HepG2 (cell line): ENCODE measurements around the gene SMIM12. TPM values are rescaled to one million over a fixed set of nuclear protein-coding genes. Genes with fewer than 3 reads are reported as not detected.
A peak's percentile ranks its signal among the peaks of the same experiment; 100 is the strongest.

Experiments used
- AKAP8 ChIP-seq: sonication (generic); formaldehyde crosslinking; IDR thresholded peaks from 2 replicates; pipeline ENCODE4 v1.5.1; 2020; ENCODE audit warnings: mild to moderate bottlenecking, missing genetic modification reagents
- ARNT ChIP-seq: fragments of 450-650 bp; IDR thresholded peaks from 2 replicates; pipeline ENCODE4 v1.6.1; 2017
- CTCF ChIP-seq: sonication (generic); formaldehyde crosslinking; IDR thresholded peaks from 2 replicates; pipeline ENCODE4 v1.5.0; 2020; ENCODE audit warnings: mild to moderate bottlenecking, missing genetic modification reagents, moderate library complexity
- FOXA3 ChIP-seq: IDR thresholded peaks from 2 replicates; pipeline ENCODE4 v1.6.1; 2016; ENCODE audit warnings: missing genetic modification reagents, missing compliant biosample characterization
- GZF1 ChIP-seq: sonication (generic); formaldehyde crosslinking; IDR thresholded peaks from 2 replicates; pipeline ENCODE4 v1.5.1; 2020; ENCODE audit warnings: mild to moderate bottlenecking, missing genetic modification reagents
- HMGA1 ChIP-seq: sonication (generic); formaldehyde crosslinking; conservative IDR thresholded peaks from 2 replicates; pipeline ENCODE4 v1.4.0; 2020; ENCODE audit warnings: missing genetic modification reagents
- JARID2 ChIP-seq: sonication (generic); formaldehyde crosslinking; IDR thresholded peaks from 2 replicates; pipeline ENCODE4 v1.8.1; 2023; ENCODE audit warnings: missing genetic modification reagents, inconsistent platforms; ENCODE audit not compliant: insufficient replicate concordance
- KDM1A ChIP-seq: IDR thresholded peaks from 2 replicates; pipeline ENCODE4 v1.6.1; 2016; ENCODE audit warnings: missing compliant biosample characterization
- MIXL1 ChIP-seq: IDR thresholded peaks from 2 replicates; pipeline ENCODE4 v1.6.1; 2016
- NR3C1 ChIP-seq: sonication (generic); formaldehyde crosslinking; IDR thresholded peaks from 2 replicates; pipeline ENCODE4 v1.4.0; 2020; ENCODE audit warnings: missing genetic modification reagents
- PHF21A ChIP-seq: sonication (generic); formaldehyde crosslinking; IDR thresholded peaks from 2 replicates; pipeline ENCODE4 v1.5.0; 2020; ENCODE audit warnings: mild to moderate bottlenecking, missing genetic modification reagents
- RFX3 ChIP-seq: IDR thresholded peaks from 2 replicates; pipeline ENCODE4 v1.6.1; 2016; ENCODE audit warnings: missing biosample characterization, missing genetic modification reagents
- THAP11 ChIP-seq: IDR thresholded peaks from 2 replicates; pipeline ENCODE4 v1.6.1; 2016; ENCODE audit warnings: missing biosample characterization, missing genetic modification reagents
- TRIM22 ChIP-seq: fragments of 450-650 bp; IDR thresholded peaks from 2 replicates; pipeline ENCODE4 v1.6.1; 2017
- YEATS4 ChIP-seq: sonication (generic); formaldehyde crosslinking; IDR thresholded peaks from 2 replicates; pipeline ENCODE4 v1.4.0; 2020; ENCODE audit warnings: missing genetic modification reagents, borderline replicate concordance
- ZFP90 ChIP-seq: sonication (generic); formaldehyde crosslinking; IDR thresholded peaks from 2 replicates; pipeline ENCODE4 v1.8.0; 2022; ENCODE audit warnings: missing genetic modification reagents, mild to moderate bottlenecking, inconsistent platforms, borderline replicate concordance
- ZFX ChIP-seq: sonication (generic); formaldehyde crosslinking; IDR thresholded peaks from 2 replicates; pipeline ENCODE4 v1.4.0; 2020; ENCODE audit warnings: mild to moderate bottlenecking, low read depth, missing genetic modification reagents, moderate library complexity
- ZMYM4 ChIP-seq: sonication (generic); formaldehyde crosslinking; IDR thresholded peaks from 2 replicates; pipeline ENCODE4 v1.8.1; 2023; ENCODE audit warnings: mild to moderate bottlenecking, missing genetic modification reagents
- ZNF317 ChIP-seq: sonication (generic); formaldehyde crosslinking; IDR thresholded peaks from 2 replicates; pipeline ENCODE4 v1.5.0; 2020; ENCODE audit warnings: mild to moderate bottlenecking, missing genetic modification reagents
- polyA plus RNA-seq, 8 experiments: library from polyadenylated mRNA; depleted of rRNA in 3 of 8; stranded (reverse) in 7 of 8; unstranded in 1 of 8; fragments of >200 nt; fragmentation: Illumina TruSeq in 4 of 8; extraction: Trizol in 4 of 8; gene quantifications; 2 replicates each; pipeline versions ENCODE4 v1.2.1 to v1.2.3, GENCODE V29; 2011 to 2016; ENCODE audit warnings: low read depth in 4 of 8, missing spikeins in 1 of 8, mixed read lengths in 1 of 8; ENCODE audit not compliant: insufficient read depth in 1 of 8
- total RNA-seq, 5 experiments: library from RNA; depleted of rRNA; stranded (reverse); fragments of >200 nt; fragmentation: Illumina TruSeq; extraction: Trizol; gene quantifications; 2 replicates each; pipeline ENCODE4 v1.2.3, GENCODE V29; 2016; ENCODE audit warnings: low read depth in 1 of 5
- TF ChIP-seq, protein P1 (sequence below): sonication (generic); formaldehyde crosslinking; IDR thresholded peaks from 2 replicates; pipeline ENCODE4 v1.4.0; 2020; ENCODE audit warnings: low read depth, mild to moderate bottlenecking, missing genetic modification reagents
- TF ChIP-seq, protein P2 (sequence below): sonication (generic); formaldehyde crosslinking; conservative IDR thresholded peaks from 2 replicates; pipeline ENCODE4 v1.4.0; 2020; ENCODE audit warnings: missing genetic modification reagents
- TF ChIP-seq, protein P3 (sequence below): sonication (generic); formaldehyde crosslinking; IDR thresholded peaks from 2 replicates; pipeline ENCODE4 v1.4.0; 2020; ENCODE audit warnings: mild to moderate bottlenecking, missing genetic modification reagents, borderline replicate concordance

Gene SMIM12
- total and polyA plus RNA-seq, 2 of the 13 experiments (the other 11 are each of a cell fraction or from before 2014, with no cell fraction given): 20.1 to 41.3 TPM

- TF ChIP-seq CTCF (CRISPR knock-in tag) (peak; percentile 99), JARID2 (CRISPR knock-in tag) (no peak), FOXA3 (CRISPR knock-in tag) (peak; percentile 49), NR3C1 (CRISPR knock-in tag) (no peak), ZFX (peak; percentile 54), RFX3 (CRISPR knock-in tag) (no peak), MIXL1 (peak; percentile 72), ARNT (no peak), HMGA1 (CRISPR knock-in tag) (no peak), KDM1A (CRISPR knock-in tag) (no peak), GZF1 (CRISPR knock-in tag) (no peak), ZNF317 (CRISPR knock-in tag) (no peak), TRIM22 (no peak), AKAP8 (CRISPR knock-in tag) (no peak), THAP11 (CRISPR knock-in tag) (peak; percentile 56), YEATS4 (CRISPR knock-in tag) (no peak), ZMYM4 (CRISPR knock-in tag) (peak; percentile 79), PHF21A (CRISPR knock-in tag) (no peak), ZFP90 (no peak)
- TF ChIP-seq, protein P1, sequence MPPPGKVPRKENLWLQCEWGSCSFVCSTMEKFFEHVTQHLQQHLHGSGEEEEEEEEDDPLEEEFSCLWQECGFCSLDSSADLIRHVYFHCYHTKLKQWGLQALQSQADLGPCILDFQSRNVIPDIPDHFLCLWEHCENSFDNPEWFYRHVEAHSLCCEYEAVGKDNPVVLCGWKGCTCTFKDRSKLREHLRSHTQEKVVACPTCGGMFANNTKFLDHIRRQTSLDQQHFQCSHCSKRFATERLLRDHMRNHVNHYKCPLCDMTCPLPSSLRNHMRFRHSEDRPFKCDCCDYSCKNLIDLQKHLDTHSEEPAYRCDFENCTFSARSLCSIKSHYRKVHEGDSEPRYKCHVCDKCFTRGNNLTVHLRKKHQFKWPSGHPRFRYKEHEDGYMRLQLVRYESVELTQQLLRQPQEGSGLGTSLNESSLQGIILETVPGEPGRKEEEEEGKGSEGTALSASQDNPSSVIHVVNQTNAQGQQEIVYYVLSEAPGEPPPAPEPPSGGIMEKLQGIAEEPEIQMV (CRISPR knock-in tag): no peak
- TF ChIP-seq, protein P2, sequence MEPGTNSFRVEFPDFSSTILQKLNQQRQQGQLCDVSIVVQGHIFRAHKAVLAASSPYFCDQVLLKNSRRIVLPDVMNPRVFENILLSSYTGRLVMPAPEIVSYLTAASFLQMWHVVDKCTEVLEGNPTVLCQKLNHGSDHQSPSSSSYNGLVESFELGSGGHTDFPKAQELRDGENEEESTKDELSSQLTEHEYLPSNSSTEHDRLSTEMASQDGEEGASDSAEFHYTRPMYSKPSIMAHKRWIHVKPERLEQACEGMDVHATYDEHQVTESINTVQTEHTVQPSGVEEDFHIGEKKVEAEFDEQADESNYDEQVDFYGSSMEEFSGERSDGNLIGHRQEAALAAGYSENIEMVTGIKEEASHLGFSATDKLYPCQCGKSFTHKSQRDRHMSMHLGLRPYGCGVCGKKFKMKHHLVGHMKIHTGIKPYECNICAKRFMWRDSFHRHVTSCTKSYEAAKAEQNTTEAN (CRISPR knock-in tag): no peak
- TF ChIP-seq, protein P3, sequence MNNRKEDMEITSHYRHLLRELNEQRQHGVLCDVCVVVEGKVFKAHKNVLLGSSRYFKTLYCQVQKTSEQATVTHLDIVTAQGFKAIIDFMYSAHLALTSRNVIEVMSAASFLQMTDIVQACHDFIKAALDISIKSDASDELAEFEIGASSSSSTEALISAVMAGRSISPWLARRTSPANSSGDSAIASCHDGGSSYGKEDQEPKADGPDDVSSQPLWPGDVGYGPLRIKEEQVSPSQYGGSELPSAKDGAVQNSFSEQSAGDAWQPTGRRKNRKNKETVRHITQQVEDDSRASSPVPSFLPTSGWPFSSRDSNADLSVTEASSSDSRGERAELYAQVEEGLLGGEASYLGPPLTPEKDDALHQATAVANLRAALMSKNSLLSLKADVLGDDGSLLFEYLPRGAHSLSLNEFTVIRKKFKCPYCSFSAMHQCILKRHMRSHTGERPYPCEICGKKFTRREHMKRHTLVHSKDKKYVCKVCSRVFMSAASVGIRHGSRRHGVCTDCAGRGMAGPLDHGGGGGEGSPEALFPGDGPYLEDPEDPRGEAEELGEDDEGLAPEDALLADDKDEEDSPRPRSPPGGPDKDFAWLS: no peak
Observed at GRCh38 chr1:34852677-34853217, 6.8 kb downstream of the SMIM12 start (continued).
